HEK293 (cell line): Measurements from ENCODE around the gene PDC.

Experiments
- CTCF ChIA-PET: fragments of 350-600 bp; formaldehyde crosslinking; extraction: SDS; loops from one replicate; lab custom pipeline; 2021; ENCODE audit warnings: antibody characterized with exemption; lab: Yijun Ruan, JAX
- POLR2A ChIA-PET: fragments of 300-600 bp; formaldehyde crosslinking; extraction: SDS; loops from one replicate; lab custom pipeline; 2020; ENCODE audit warnings: antibody characterized with exemption, inconsistent platforms; lab: Yijun Ruan, JAX
- H3K27ac ChIP-seq: fragments of 200-500 bp; sonication (Bioruptor generic); 2 replicates; pipeline ENCODE4 v1.5.1; 2014; ENCODE audit warnings: low read depth, low read length, control low read depth, inconsistent platforms; ENCODE audit errors: extremely low read depth
- H3K36me3 ChIP-seq, 2 experiments: fragments of 200-500 bp in 1 of 2; sonication (Bioruptor generic) in 1 of 2; 1 replicate in 1 of 2; 2 replicates in 1 of 2; pipeline ENCODE4 v1.5.1; 2014 to 2017; ENCODE audit warnings: inconsistent platforms in 2 of 2, low read length in 2 of 2; ENCODE audit not compliant: control insufficient read depth in 2 of 2, insufficient read depth in 1 of 2
- H3K4me1 ChIP-seq: fragments of 200-500 bp; sonication (Bioruptor generic); 2 replicates; pipeline ENCODE4 v1.5.1; 2014; ENCODE audit warnings: mild to moderate bottlenecking, low read length, inconsistent platforms; ENCODE audit not compliant: control insufficient read depth, insufficient read depth
- H3K4me3 ChIP-seq: 2 replicates; pipeline ENCODE4 v1.5.1; 2011; ENCODE audit warnings: low read depth, mild to moderate bottlenecking, control low read depth, low read length, moderate library complexity
- H3K9me3 ChIP-seq: fragments of 200-500 bp; sonication (Bioruptor generic); 2 replicates; pipeline ENCODE4 v1.5.1; 2014; ENCODE audit warnings: low read depth, low read length, inconsistent platforms; ENCODE audit not compliant: control insufficient read depth, insufficient read depth
- AEBP2 ChIP-seq: fragments of 450-650 bp; formaldehyde crosslinking; IDR thresholded peaks from 2 replicates; pipeline ENCODE4 v1.5.1; 2016; ENCODE audit warnings: missing biosample characterization, missing genetic modification characterization, borderline replicate concordance
- CTCF ChIP-seq: fragments of 450-650 bp; formaldehyde crosslinking; IDR thresholded peaks from 2 replicates; pipeline ENCODE4 v1.5.1; 2016; ENCODE audit warnings: missing biosample characterization, missing genetic modification characterization
- FEZF1 ChIP-seq: fragments of 450-650 bp; formaldehyde crosslinking; IDR thresholded peaks from 2 replicates; pipeline ENCODE4 v1.5.1; 2016; ENCODE audit warnings: missing biosample characterization, missing genetic modification characterization
- GFI1B ChIP-seq: fragments of 450-650 bp; formaldehyde crosslinking; IDR thresholded peaks from 2 replicates; pipeline ENCODE4 v1.5.1; 2016; ENCODE audit warnings: missing biosample characterization, missing genetic modification characterization
- HOXA7 ChIP-seq: sonication (generic); formaldehyde crosslinking; IDR thresholded peaks from 2 replicates; pipeline ENCODE4 v1.8.1; 2022; ENCODE audit warnings: missing genetic modification reagents, borderline replicate concordance
- MZF1 ChIP-seq: fragments of 450-650 bp; formaldehyde crosslinking; IDR thresholded peaks from 2 replicates; pipeline ENCODE4 v1.5.1; 2017; ENCODE audit warnings: missing biosample characterization, missing genetic modification characterization, borderline replicate concordance
- SCRT1 ChIP-seq: fragments of 450-650 bp; formaldehyde crosslinking; IDR thresholded peaks from 2 replicates; pipeline ENCODE4 v1.5.1; 2016; ENCODE audit warnings: missing biosample characterization, missing genetic modification characterization, borderline replicate concordance
- ZBTB17 ChIP-seq: fragments of 450-650 bp; formaldehyde crosslinking; IDR thresholded peaks from 2 replicates; pipeline ENCODE4 v1.5.1; 2016; ENCODE audit warnings: missing biosample characterization, missing genetic modification characterization
- ZBTB21 ChIP-seq: fragments of 450-650 bp; formaldehyde crosslinking; IDR thresholded peaks from 2 replicates; pipeline ENCODE4 v1.5.1; 2017; ENCODE audit warnings: missing biosample characterization, missing genetic modification characterization
- ZBTB49 ChIP-seq: fragments of 450-650 bp; formaldehyde crosslinking; IDR thresholded peaks from 2 replicates; pipeline ENCODE4 v1.5.1; 2016; ENCODE audit warnings: missing biosample characterization, missing genetic modification characterization, low read depth
- ZBTB7A ChIP-seq: fragments of 450-650 bp; formaldehyde crosslinking; IDR thresholded peaks from 2 replicates; pipeline ENCODE4 v1.5.1; 2016; ENCODE audit warnings: low read depth, missing biosample characterization, missing genetic modification characterization
- ZFP69B ChIP-seq: fragments of 450-650 bp; formaldehyde crosslinking; IDR thresholded peaks from 2 replicates; pipeline ENCODE4 v1.5.1; 2016; ENCODE audit warnings: missing biosample characterization, missing genetic modification characterization
- ZNF202 ChIP-seq: fragments of 450-650 bp; formaldehyde crosslinking; IDR thresholded peaks from 2 replicates; pipeline ENCODE4 v1.5.1; 2016; ENCODE audit warnings: missing biosample characterization, missing genetic modification characterization, borderline replicate concordance
- ZNF433 ChIP-seq: fragments of 450-650 bp; formaldehyde crosslinking; IDR thresholded peaks from 2 replicates; pipeline ENCODE4 v1.5.1; 2016; ENCODE audit warnings: missing biosample characterization, missing genetic modification characterization, low read depth
- ZNF501 ChIP-seq: fragments of 450-650 bp; formaldehyde crosslinking; IDR thresholded peaks from 2 replicates; pipeline ENCODE4 v1.5.1; 2016; ENCODE audit warnings: missing biosample characterization, missing genetic modification characterization
- ZNF561 ChIP-seq: fragments of 450-650 bp; IDR thresholded peaks from 2 replicates; pipeline ENCODE4 v1.5.1; 2018; ENCODE audit warnings: missing biosample characterization, missing genetic modification characterization, borderline replicate concordance
- ZNF629 ChIP-seq: fragments of 450-650 bp; formaldehyde crosslinking; IDR thresholded peaks from 2 replicates; pipeline ENCODE4 v1.5.1; 2017; ENCODE audit warnings: missing biosample characterization, missing genetic modification characterization
- ZNF670 ChIP-seq: fragments of 450-650 bp; formaldehyde crosslinking; IDR thresholded peaks from 2 replicates; pipeline ENCODE4 v1.5.1; 2016; ENCODE audit warnings: missing biosample characterization, missing genetic modification characterization, low read depth
- ZNF785 ChIP-seq: fragments of 450-650 bp; formaldehyde crosslinking; IDR thresholded peaks from 2 replicates; pipeline ENCODE4 v1.5.1; 2016; ENCODE audit warnings: missing biosample characterization, missing genetic modification characterization
- ZSCAN23 ChIP-seq: fragments of 450-650 bp; formaldehyde crosslinking; IDR thresholded peaks from 2 replicates; pipeline ENCODE4 v1.5.1; 2016; ENCODE audit warnings: missing biosample characterization, missing genetic modification characterization
- TF ChIP-seq, protein P1 (sequence below): fragments of 450-650 bp; formaldehyde crosslinking; optimal IDR thresholded peaks from 2 replicates; pipeline ENCODE3; 2016; ENCODE audit warnings: missing biosample characterization, mild to moderate bottlenecking, missing genetic modification characterization

The PDC gene

DNA sequence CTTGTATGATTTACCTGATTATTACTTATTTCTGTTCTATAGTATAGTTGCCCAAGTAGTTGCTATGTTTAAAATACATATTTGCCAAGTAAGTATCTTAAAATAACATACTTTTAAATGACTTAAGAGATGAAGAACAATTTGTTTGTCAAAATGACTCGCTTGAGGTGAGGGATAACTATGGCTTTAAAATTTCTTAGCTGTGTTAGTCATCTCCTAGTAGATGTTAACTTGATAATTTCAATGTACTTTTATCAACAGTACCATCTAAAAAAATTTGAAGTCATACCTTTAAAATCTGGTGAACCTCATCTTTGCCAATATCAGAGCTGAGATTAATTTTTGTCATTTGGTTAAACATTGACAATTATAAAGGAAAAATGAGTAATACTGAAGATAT is 47.6 kb downstream of the PDC start:
- TF ChIP-seq HOXA7 (CRISPR knock-in tag) (no peak), SCRT1 (tag by site-specific recombination) (no peak)
- H3K4me3 ChIP-seq: no peak overlapping the region
- no peak overlapping the region for H3K27ac ChIP-seq
- peaks cover 31 to 33% of the 10 kb centered on the region in 2 experiments for H3K36me3 ChIP-seq
- peaks cover under 1% of the 10 kb centered on the region; the same call in 1 of the 2 replicates for H3K4me1 ChIP-seq
- CTCF ChIA-PET: interaction anchor here (1.5 kb wide), 1 partner anchor 9 kb away, joined by 6 read pairs; no protein-coding TSS in a partner anchor
- no peaks in the 10 kb centered on the region for H3K9me3 ChIP-seq
- POLR2A ChIA-PET: no interaction called here

- no peak overlapping the region for H3K27ac ChIP-seq
Observed at GRCh38 chr1:186409091-186409490, 51.8 kb downstream of the PDC start.

GRCh38 chr1:186404454-186405051 is 56.4 kb downstream of the PDC start:
- TF ChIP-seq ZFP69B (tag by site-specific recombination) (no peak), ZNF785 (peak; percentile 92; the same call in 1 of the 2 replicates), ZBTB49 (no peak), MZF1 (no peak), FEZF1 (no peak), ZNF501 (tag by site-specific recombination) (no peak)
- TF ChIP-seq, all 188 proteins: peak for 1
- Histone ChIP-seq H3K36me3 (peaks cover 42 to 43% of the 10 kb centered on the region in 2 experiments), H3K4me3 (no peak overlapping the region), H3K4me1 (no peaks in the 10 kb centered on the region), H3K9me3 (no peaks in the 10 kb centered on the region), H3K27ac (no peak overlapping the region)
- CTCF ChIA-PET: interaction anchor here (0.6 to 1.3 kb wide), 18 partner anchors 9 to 579 kb away, joined by 3 to 8 read pairs (median 3); partner anchors contain the start of genes ODR4, PTGS2 and TPR
- POLR2A ChIA-PET: interaction anchor here (1.2 kb wide), 1 partner anchor 29 kb away, joined by 6 read pairs; the partner anchor contains the start of genes ODR4 and TPR

More at GRCh38 chr1:186409091-186409490, 51.8 kb downstream of the PDC start:
- H3K4me1 ChIP-seq: no peaks in the 10 kb centered on the region
- H3K36me3 ChIP-seq: peaks cover 57 to 58% of the 10 kb centered on the region in 2 experiments
- ChIA-PET POLR2A (no interaction called here), CTCF (no interaction called here)
- no peaks in the 10 kb centered on the region for H3K9me3 ChIP-seq
- no peak for TF ChIP-seq ZNF785
- no peak for TF ChIP-seq ZSCAN23 (tag by site-specific recombination)
- no peak for TF ChIP-seq GFI1B
- TF ChIP-seq ZNF670: no peak
- no peak for TF ChIP-seq ZBTB7A (tag by site-specific recombination)
- TF ChIP-seq ZNF433 (tag by site-specific recombination): no peak
- no peak for TF ChIP-seq ZNF629
- no peak for TF ChIP-seq ZBTB17 (tag by site-specific recombination)
- no peak overlapping the region for H3K4me3 ChIP-seq

- POLR2A ChIA-PET: interaction anchor here (1.2 kb wide), 1 partner anchor 28 kb away, joined by 6 read pairs; the partner anchor contains the start of genes ODR4 and TPR
- no peak overlapping the region for H3K27ac ChIP-seq
- CTCF ChIA-PET: interaction anchor here (0.7 to 1.3 kb wide), 16 partner anchors 9 to 580 kb away, joined by 3 to 8 read pairs (median 3); partner anchors contain the start of genes ODR4, PTGS2 and TPR
- H3K4me1 ChIP-seq: no peaks in the 10 kb centered on the region
- H3K36me3 ChIP-seq: peaks cover 43% of the 10 kb centered on the region in 2 experiments
- H3K9me3 ChIP-seq: no peaks in the 10 kb centered on the region
- no peak overlapping the region for H3K4me3 ChIP-seq
- no peak for TF ChIP-seq GFI1B
- TF ChIP-seq AEBP2: no peak
- TF ChIP-seq ZNF202 (tag by site-specific recombination): no peak
- TF ChIP-seq, protein P1, sequence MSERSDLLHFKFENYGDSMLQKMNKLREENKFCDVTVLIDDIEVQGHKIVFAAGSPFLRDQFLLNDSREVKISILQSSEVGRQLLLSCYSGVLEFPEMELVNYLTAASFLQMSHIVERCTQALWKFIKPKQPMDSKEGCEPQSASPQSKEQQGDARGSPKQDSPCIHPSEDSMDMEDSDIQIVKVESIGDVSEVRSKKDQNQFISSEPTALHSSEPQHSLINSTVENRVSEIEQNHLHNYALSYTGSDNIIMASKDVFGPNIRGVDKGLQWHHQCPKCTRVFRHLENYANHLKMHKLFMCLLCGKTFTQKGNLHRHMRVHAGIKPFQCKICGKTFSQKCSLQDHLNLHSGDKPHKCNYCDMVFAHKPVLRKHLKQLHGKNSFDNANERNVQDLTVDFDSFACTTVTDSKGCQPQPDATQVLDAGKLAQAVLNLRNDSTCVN (tag by site-specific recombination): no peak
- TF ChIP-seq ZNF561 (tag by site-specific recombination): no peak
- TF ChIP-seq ZBTB17 (tag by site-specific recombination): no peak
- TF ChIP-seq CTCF (tag by site-specific recombination): no peak
- TF ChIP-seq ZBTB21: no peak
Observed at GRCh38 chr1:186403632-186404031, 57.3 kb downstream of the PDC start.
